ENCODE data around the gene NEU2. TPM values are rescaled to one million over a fixed set of nuclear protein-coding genes. Genes with fewer than 3 reads are reported as not detected.
A peak's percentile ranks its signal among the peaks of the same experiment; 100 is the strongest.

The NEU2 gene
- total RNA-seq, 2 experiments from 2014 or later = not detected

- Mint-ChIP-seq H3K4me3 (no peak overlapping the region), H3K36me3 (ENCODE audit: low read depth) (peaks cover 27% of the 10 kb centered on the region), H3K4me1 (peaks cover 37% of the 10 kb centered on the region), H3K27ac (no peak overlapping the region), H3K9me3 (ENCODE audit: low read depth) (peaks cover 3% of the 10 kb centered on the region), H3K27me3 (no peaks in the 10 kb centered on the region)
- ChIA-PET CTCF (interaction anchor here (0.6 to 1.5 kb wide), 3 partner anchors 9 to 366 kb away, joined by 3 to 4 read pairs (median 3); no protein-coding TSS in a partner anchor), POLR2A (no interaction called here)
- ATAC-seq (no peak), DNase-seq (no peak)
- intact Hi-C loops (cut with DNase I, micrococcal nuclease) = no loop called here
These were observed 41.6 kb downstream of the NEU2 start for GRCh38 chr2:233074106-233074505.

GRCh38 chr2:233075141-233075965 is 42.9 kb downstream of the NEU2 start:
- intact Hi-C loops (cut with DNase I, micrococcal nuclease) = no loop called here
- peaks cover 33% of the 10 kb centered on the region for H3K36me3 Mint-ChIP-seq (ENCODE audit: low read depth)
- peaks cover 3% of the 10 kb centered on the region for H3K9me3 Mint-ChIP-seq (ENCODE audit: low read depth)
- H3K4me3 Mint-ChIP-seq = no peak overlapping the region
- peaks cover 36% of the 10 kb centered on the region for H3K4me1 Mint-ChIP-seq
- POLR2A ChIA-PET = interaction anchor here (0.7 kb wide), 1 partner anchor 15 kb away, joined by 3 read pairs; the partner anchor contains the start of gene INPP5D
- DNase-seq (no peak), ATAC-seq (peak; percentile 27)
- no peaks in the 10 kb centered on the region for H3K27me3 Mint-ChIP-seq
- no peak overlapping the region for H3K27ac Mint-ChIP-seq
- CTCF ChIA-PET = interaction anchor here (0.6 to 1.6 kb wide), 3 partner anchors 11 to 27 kb away, joined by 4 to 12 read pairs (median 4); partner anchors contain the start of gene INPP5D

GRCh38 chr2:233075966-233076339 is 43.5 kb downstream of the NEU2 start:
- peak; percentile 36 for DNase-seq
- intact Hi-C loops (cut with DNase I, micrococcal nuclease) = no loop called here

GRCh38 chr2:233076749-233077148 is 44.3 kb downstream of the NEU2 start:
- no peaks in the 10 kb centered on the region for H3K27me3 Mint-ChIP-seq
- POLR2A ChIA-PET = no interaction called here
- CTCF ChIA-PET = interaction anchor here (0.9 kb wide), 1 partner anchor 12 kb away, joined by 4 read pairs; no protein-coding TSS in a partner anchor
- H3K4me3 Mint-ChIP-seq = peak overlapping the region; percentile 10
- ATAC-seq (no peak), DNase-seq (no peak)
- intact Hi-C loops (cut with DNase I, micrococcal nuclease) = no loop called here
- H3K9me3 Mint-ChIP-seq (ENCODE audit: low read depth) = peaks cover 2% of the 10 kb centered on the region
- peak overlapping the region; percentile 70 for H3K27ac Mint-ChIP-seq
- peaks cover 41% of the 10 kb centered on the region for H3K4me1 Mint-ChIP-seq
- H3K36me3 Mint-ChIP-seq (ENCODE audit: low read depth) = peaks cover 37% of the 10 kb centered on the region

More at GRCh38 chr2:233075966-233076339, 43.5 kb downstream of the NEU2 start:
- ATAC-seq = peak; percentile 40
- no peaks in the 10 kb centered on the region for H3K27me3 Mint-ChIP-seq
- H3K27ac Mint-ChIP-seq = no peak overlapping the region
- H3K4me3 Mint-ChIP-seq = no peak overlapping the region
- peaks cover 37% of the 10 kb centered on the region for H3K4me1 Mint-ChIP-seq
- H3K9me3 Mint-ChIP-seq (ENCODE audit: low read depth) = peaks cover 3% of the 10 kb centered on the region
- peaks cover 33% of the 10 kb centered on the region for H3K36me3 Mint-ChIP-seq (ENCODE audit: low read depth)
- ChIA-PET CTCF (interaction anchor here (0.6 to 1.6 kb wide), 3 partner anchors 12 to 26 kb away, joined by 4 to 12 read pairs (median 4); partner anchors contain the start of gene INPP5D), POLR2A (no interaction called here)

- ATAC-seq (no peak), DNase-seq (peak; percentile 34)
- intact Hi-C loops (cut with DNase I, micrococcal nuclease) = no loop called here
- ChIA-PET POLR2A (no interaction called here), CTCF (interaction anchor here (3.1 kb wide), 1 partner anchor 19 kb away, joined by 22 read pairs; the partner anchor contains the start of gene INPP5D)
- peak overlapping the region; percentile 42 for H3K4me3 Mint-ChIP-seq
- peaks cover 65% of the 10 kb centered on the region for H3K4me1 Mint-ChIP-seq
- H3K27me3 Mint-ChIP-seq = no peaks in the 10 kb centered on the region
- no peaks in the 10 kb centered on the region for H3K9me3 Mint-ChIP-seq (ENCODE audit: low read depth)
- H3K27ac Mint-ChIP-seq = peak overlapping the region; percentile 83
- H3K36me3 Mint-ChIP-seq (ENCODE audit: low read depth) = peaks cover 37% of the 10 kb centered on the region
These were observed 47.0 kb downstream of the NEU2 start for GRCh38 chr2:233079473-233079877.

GRCh38 chr2:233079953-233080835 is 47.7 kb downstream of the NEU2 start:
- ATAC-seq = peak; percentile 25
- CTCF ChIA-PET = interaction anchor here (0.9 to 3.3 kb wide), 7 partner anchors 10 to 28 kb away, joined by 3 to 22 read pairs (median 5); partner anchors contain the start of gene INPP5D
- peaks cover 72% of the 10 kb centered on the region for H3K4me1 Mint-ChIP-seq
- peak overlapping the region; percentile 87 for H3K27ac Mint-ChIP-seq
- POLR2A ChIA-PET = interaction anchor here (0.6 to 3.8 kb wide), 5 partner anchors 16 to 530 kb away, joined by 3 to 29 read pairs (median 4); partner anchors contain the start of genes EIF4E2, INPP5D and TIGD1
- peak overlapping the region; percentile 19 for H3K4me3 Mint-ChIP-seq
- H3K9me3 Mint-ChIP-seq (ENCODE audit: low read depth) = no peaks in the 10 kb centered on the region
- intact Hi-C loops (cut with DNase I, micrococcal nuclease) = loop anchor here (2.0 to 10.0 kb wide), 7 partner anchors 152 to 1295 kb away; partner anchors contain the start of genes COPS7B (in 1 of the 2), EIF4E2 (in 1 of the 2), PDE6D (in 1 of the 2) and TIGD1 (in 1 of the 2)
- H3K36me3 Mint-ChIP-seq (ENCODE audit: low read depth) = peaks cover 39% of the 10 kb centered on the region
- DNase-seq = peak; percentile 52
- no peaks in the 10 kb centered on the region for H3K27me3 Mint-ChIP-seq

GRCh38 chr2:233080836-233081229 is 48.4 kb downstream of the NEU2 start:
- H3K27ac Mint-ChIP-seq = peak overlapping the region; percentile 87
- H3K27me3 Mint-ChIP-seq = no peaks in the 10 kb centered on the region
- H3K4me3 Mint-ChIP-seq = peak overlapping the region; percentile 53
- H3K4me1 Mint-ChIP-seq = peaks cover 78% of the 10 kb centered on the region
- intact Hi-C loops (cut with DNase I, micrococcal nuclease) = loop anchor here (1.0 to 10.0 kb wide), 11 partner anchors 14 to 1296 kb away; partner anchors contain the start of genes ATG16L1 (in 1 of the 2), COPS7B (in 1 of the 2), EIF4E2 (in 1 of the 2) and PDE6D (in 1 of the 2)
- peak; percentile 32 for DNase-seq
- H3K36me3 Mint-ChIP-seq (ENCODE audit: low read depth) = peaks cover 45% of the 10 kb centered on the region
- H3K9me3 Mint-ChIP-seq (ENCODE audit: low read depth) = no peaks in the 10 kb centered on the region
- POLR2A ChIA-PET = interaction anchor here (1.1 to 3.8 kb wide), 4 partner anchors 17 to 530 kb away, joined by 3 to 29 read pairs (median 5); partner anchors contain the start of genes EIF4E2, INPP5D and TIGD1
- ATAC-seq = peak; percentile 2
- CTCF ChIA-PET = interaction anchor here (0.9 to 3.3 kb wide), 7 partner anchors 10 to 29 kb away, joined by 3 to 22 read pairs (median 5); partner anchors contain the start of gene INPP5D

- DNase-seq (peak; percentile 86), ATAC-seq (peak; percentile 76)
- Mint-ChIP-seq H3K4me1 (peaks cover 83% of the 10 kb centered on the region), H3K27ac (peak overlapping the region; percentile 87), H3K36me3 (ENCODE audit: low read depth) (peaks cover 45% of the 10 kb centered on the region), H3K4me3 (peak overlapping the region; percentile 53), H3K27me3 (no peaks in the 10 kb centered on the region), H3K9me3 (ENCODE audit: low read depth) (no peaks in the 10 kb centered on the region)
- intact Hi-C loops (cut with DNase I, micrococcal nuclease) = loop anchor here (1.0 to 10.0 kb wide), 11 partner anchors 14 to 1296 kb away; partner anchors contain the start of genes ATG16L1 (in 1 of the 2), COPS7B (in 1 of the 2), EIF4E2 (in 1 of the 2) and PDE6D (in 1 of the 2)
- ChIA-PET POLR2A (interaction anchor here (1.1 to 3.8 kb wide), 4 partner anchors 17 to 531 kb away, joined by 3 to 29 read pairs (median 5); partner anchors contain the start of genes EIF4E2, INPP5D and TIGD1), CTCF (interaction anchor here (1.1 to 3.3 kb wide), 7 partner anchors 11 to 29 kb away, joined by 3 to 22 read pairs (median 5); partner anchors contain the start of gene INPP5D)
These were observed 48.8 kb downstream of the NEU2 start for GRCh38 chr2:233081232-233081730.

GRCh38 chr2:233081731-233082221 is 49.3 kb downstream of the NEU2 start:
- no peaks in the 10 kb centered on the region for H3K27me3 Mint-ChIP-seq
- no peaks in the 10 kb centered on the region for H3K9me3 Mint-ChIP-seq (ENCODE audit: low read depth)
- peak overlapping the region; percentile 53 for H3K4me3 Mint-ChIP-seq
- peak overlapping the region; percentile 87 for H3K27ac Mint-ChIP-seq
- ChIA-PET POLR2A (interaction anchor here (1.0 to 3.8 kb wide), 4 partner anchors 18 to 184 kb away, joined by 3 to 29 read pairs (median 5); partner anchors contain the start of gene INPP5D), CTCF (interaction anchor here (0.6 to 3.3 kb wide), 11 partner anchors 11 to 169 kb away, joined by 3 to 22 read pairs (median 5); partner anchors contain the start of gene INPP5D)
- H3K4me1 Mint-ChIP-seq = peaks cover 88% of the 10 kb centered on the region
- intact Hi-C loops (cut with DNase I, micrococcal nuclease) = loop anchor here (1.0 to 10.0 kb wide), 12 partner anchors 14 to 1297 kb away; partner anchors contain the start of genes ATG16L1 (in 2 of the 2), COPS7B (in 1 of the 2), EIF4E2 (in 1 of the 2) and PDE6D (in 1 of the 2)
- ATAC-seq (peak; percentile 3), DNase-seq (peak; percentile 43)
- peaks cover 48% of the 10 kb centered on the region for H3K36me3 Mint-ChIP-seq (ENCODE audit: low read depth)

Data from activated CD4-positive, alpha-beta T cell treated with anti-CD3 and anti-CD28 coated beads for 36 hours (primary cell).